H1 (cell line): Measurements from ENCODE around the gene GPN2. TPM values are rescaled to one million over a fixed set of nuclear protein-coding genes. Genes with fewer than 3 reads are reported as not detected.

ENCODE experiments used
- CTCF ChIA-PET: fragments of 300-600 bp; sonication (Branson Sonifier 250); formaldehyde crosslinking; loops from one replicate; lab custom pipeline; 2021; ENCODE audit not compliant: partially characterized antibody; lab: Charles Lee
- POLR2A ChIA-PET: fragments of 300-600 bp; sonication (Branson Sonifier 250); formaldehyde crosslinking; loops from one replicate; lab custom pipeline; 2021; ENCODE audit warnings: inconsistent platforms; ENCODE audit not compliant: partially characterized antibody; lab: Charles Lee
- DNase-seq, 2 experiments: peaks; one replicate each; pipeline versions ENCODE4 v3.0.0 to v3.0.0-alpha.2; 2010 to 2022; ENCODE audit warnings: low spot score in 2 of 2, low read depth in 1 of 2, mixed read lengths in 1 of 2
- FAIRE-seq: peaks from 2 replicates; lab custom pipeline; 2011; peaks lifted over from hg19 to GRCh38; lab: Jason Lieb, UNC
- H2AFZ ChIP-seq: 2 replicates; pipeline ENCODE4 v1.8.1; 2012; ENCODE audit warnings: low read length, inconsistent platforms
- H2AK5ac ChIP-seq: 2 replicates; pipeline ENCODE4 v1.6.1; 2013; ENCODE audit warnings: low read depth, low read length
- H2BK120ac ChIP-seq: replicated peaks from 2 replicates; pipeline ENCODE3; 2013; ENCODE audit warnings: low read depth, low read length, inconsistent platforms
- H2BK12ac ChIP-seq: 2 replicates; pipeline ENCODE4 v1.6.1; 2013; ENCODE audit warnings: low read depth, low read length
- H2BK15ac ChIP-seq: 2 replicates; pipeline ENCODE4 v1.6.1; 2013; ENCODE audit warnings: low read length
- H2BK20ac ChIP-seq: 2 replicates; pipeline ENCODE4 v1.6.1; 2013; ENCODE audit warnings: low read length
- H2BK5ac ChIP-seq: 2 replicates; pipeline ENCODE4 v1.6.1; 2013; ENCODE audit warnings: low read depth, low read length
- H3K14ac ChIP-seq: 2 replicates; pipeline ENCODE4 v1.6.1; 2013; ENCODE audit warnings: inconsistent platforms; ENCODE audit not compliant: insufficient read length
- H3K18ac ChIP-seq: 2 replicates; pipeline ENCODE4 v1.6.1; 2013; ENCODE audit warnings: low read length; ENCODE audit errors: extremely low read depth
- H3K23ac ChIP-seq: 2 replicates; pipeline ENCODE4 v1.6.1; 2013; ENCODE audit warnings: inconsistent platforms; ENCODE audit not compliant: insufficient read length
- H3K23me2 ChIP-seq: 2 replicates; pipeline ENCODE4 v1.6.1; 2013; ENCODE audit warnings: low read depth, low read length
- H3K27ac ChIP-seq: 2 replicates; pipeline ENCODE4 v1.6.1; 2011; ENCODE audit warnings: low read depth, low read length, inconsistent platforms
- H3K27me3 ChIP-seq, 4 experiments: replicated peaks in 1 of 4; 1 replicate in 1 of 4; 2 replicates in 3 of 4; pipeline versions ENCODE4 v1.6.1 to v1.8.1; 2011 to 2013; ENCODE audit warnings: low read length in 3 of 4, mild to moderate bottlenecking in 3 of 4, inconsistent platforms in 2 of 4, mixed read lengths in 2 of 4, moderate library complexity in 1 of 4; ENCODE audit not compliant: control insufficient read depth in 3 of 4, insufficient read depth in 3 of 4; ENCODE audit errors: extremely low read depth in 1 of 4
- H3K36me3 ChIP-seq, 4 experiments: 2 replicates each; pipeline versions ENCODE4 v1.6.1 to v1.8.1; 2011 to 2013; ENCODE audit warnings: mild to moderate bottlenecking in 4 of 4, low read length in 3 of 4, moderate library complexity in 2 of 4, control low read depth in 1 of 4, inconsistent platforms in 1 of 4; ENCODE audit not compliant: insufficient read depth in 4 of 4, control insufficient read depth in 2 of 4
- H3K4ac ChIP-seq: replicated peaks from 2 replicates; pipeline ENCODE3; 2013; ENCODE audit warnings: low read length, low read depth, mixed read lengths, inconsistent platforms; ENCODE audit not compliant: insufficient read length
- H3K4me1 ChIP-seq, 4 experiments: replicated peaks in 1 of 4; 1 replicate in 1 of 4; 2 replicates in 3 of 4; pipeline versions ENCODE4 v1.6.1 to v1.8.1; 2011 to 2013; ENCODE audit warnings: low read length in 3 of 4, inconsistent platforms in 2 of 4, mixed read lengths in 1 of 4; ENCODE audit not compliant: insufficient read depth in 4 of 4, control insufficient read depth in 3 of 4
- H3K4me2 ChIP-seq, 2 experiments: 2 replicates each; pipeline versions ENCODE4 v1.6.1 to v1.8.1; 2011 to 2013; ENCODE audit warnings: low read depth in 2 of 2, low read length in 2 of 2, control low read depth in 1 of 2, inconsistent platforms in 1 of 2, mild to moderate bottlenecking in 1 of 2; ENCODE audit not compliant: insufficient read depth in 1 of 2
- H3K4me3 ChIP-seq, 4 experiments: fragments of 200-600, 300-600 bp in 1 of 4; sonication (generic), shearing (Covaris generic), sonication (Bioruptor Twin) in 1 of 4; 2 replicates each; pipeline versions ENCODE4 v1.5.1 to v1.8.1; 2011 to 2016; ENCODE audit warnings: low read length in 4 of 4, low read depth in 3 of 4, control low read depth in 2 of 4, inconsistent platforms in 2 of 4, mild to moderate bottlenecking in 2 of 4, mixed read lengths in 1 of 4, moderate library complexity in 1 of 4; ENCODE audit not compliant: insufficient read depth in 2 of 4; ENCODE audit errors: extremely low read depth in 1 of 4
- H3K56ac ChIP-seq: replicated peaks from 2 replicates; pipeline ENCODE3; 2013; ENCODE audit warnings: low read depth, mild to moderate bottlenecking, mixed read lengths, low read length, inconsistent platforms; ENCODE audit not compliant: insufficient read length
- H3K79me1 ChIP-seq: 2 replicates; pipeline ENCODE4 v1.6.1; 2013; ENCODE audit warnings: low read depth, low read length, control low read depth
- H3K79me2 ChIP-seq, 2 experiments: 2 replicates each; pipeline versions ENCODE4 v1.6.1 to v1.8.1; 2012 to 2013; ENCODE audit warnings: low read length in 2 of 2, mild to moderate bottlenecking in 2 of 2, inconsistent platforms in 1 of 2; ENCODE audit not compliant: insufficient read depth in 2 of 2, control insufficient read depth in 1 of 2
- H3K9ac ChIP-seq, 4 experiments: replicated peaks in 1 of 4; 1 replicate in 1 of 4; 2 replicates in 3 of 4; pipeline versions ENCODE4 v1.6.1 to v1.8.1; 2011 to 2013; ENCODE audit warnings: low read depth in 3 of 4, low read length in 3 of 4, control low read depth in 2 of 4, mild to moderate bottlenecking in 2 of 4, moderate library complexity in 2 of 4, inconsistent platforms in 1 of 4; ENCODE audit errors: extremely low read depth in 1 of 4
- H3K9me3 ChIP-seq, 2 experiments: 2 replicates each; pipeline versions ENCODE4 v1.6.1 to v1.8.1; 2012 to 2013; ENCODE audit warnings: mild to moderate bottlenecking in 2 of 2, moderate library complexity in 2 of 2, control low read depth in 1 of 2, inconsistent platforms in 1 of 2, low read depth in 1 of 2, low read length in 1 of 2, mixed read lengths in 1 of 2; ENCODE audit not compliant: insufficient read depth in 2 of 2
- H4K20me1 ChIP-seq, 2 experiments: replicated peaks in 1 of 2; 2 replicates each; pipeline versions ENCODE3 to v1.8.1; 2011 to 2013; ENCODE audit warnings: inconsistent platforms in 2 of 2, low read length in 2 of 2, mild to moderate bottlenecking in 1 of 2; ENCODE audit not compliant: insufficient read depth in 2 of 2, control insufficient read depth in 1 of 2
- H4K5ac ChIP-seq: 2 replicates; pipeline ENCODE4 v1.6.1; 2013; ENCODE audit warnings: low read length, low read depth, mixed read lengths, inconsistent platforms; ENCODE audit not compliant: insufficient read length
- H4K8ac ChIP-seq: 2 replicates; pipeline ENCODE4 v1.8.0; 2013; ENCODE audit warnings: mild to moderate bottlenecking, moderate library complexity, low read length, inconsistent platforms; ENCODE audit not compliant: insufficient read depth; ENCODE audit errors: extremely low read depth
- H4K91ac ChIP-seq: replicated peaks from 2 replicates; pipeline ENCODE3; 2013; ENCODE audit warnings: low read length, mixed read lengths, inconsistent platforms; ENCODE audit not compliant: insufficient read length
- BACH1 ChIP-seq: IDR thresholded peaks from 2 replicates; pipeline ENCODE4 v1.6.1; 2012; ENCODE audit warnings: low read length, improper control_type of control experiment
- BRCA1 ChIP-seq: IDR thresholded peaks from 2 replicates; pipeline ENCODE4 v1.6.1; 2012; ENCODE audit warnings: low read depth, low read length, improper control_type of control experiment
- GTF2F1 ChIP-seq: IDR thresholded peaks from 2 replicates; pipeline ENCODE4 v1.6.1; 2012; ENCODE audit warnings: low read depth, low read length, improper control_type of control experiment, borderline replicate concordance
- JUN ChIP-seq: IDR thresholded peaks from 2 replicates; pipeline ENCODE4 v1.6.1; 2011; ENCODE audit warnings: low read depth, mild to moderate bottlenecking, improper control_type of control experiment, low read length
- JUND ChIP-seq: IDR thresholded peaks from 2 replicates; pipeline ENCODE4 v1.6.1; 2011; ENCODE audit warnings: mild to moderate bottlenecking, improper control_type of control experiment, low read length
- RBBP5 ChIP-seq: IDR thresholded peaks from 2 replicates; pipeline ENCODE4 v1.7.1; 2012; ENCODE audit warnings: low read depth, mild to moderate bottlenecking, inconsistent platforms, low read length, moderate library complexity, borderline replicate concordance
- SIX5 ChIP-seq: IDR thresholded peaks from 2 replicates; pipeline ENCODE4 v1.6.1; 2011; ENCODE audit warnings: mild to moderate bottlenecking, low read depth, low read length
- SUZ12 ChIP-seq: fragments of 200-600 bp; sonication (generic); IDR thresholded peaks from 2 replicates; pipeline ENCODE4 v1.6.1; 2012; ENCODE audit warnings: mild to moderate bottlenecking, inconsistent platforms, low read length, moderate library complexity, mixed read lengths
- TEAD4 ChIP-seq: IDR thresholded peaks from 2 replicates; pipeline ENCODE4 v1.6.1; 2012; ENCODE audit warnings: low read depth, low read length, inconsistent platforms, mixed read lengths
- ZNF274 ChIP-seq: IDR thresholded peaks from 2 replicates; pipeline ENCODE4 v1.7.0; 2012; ENCODE audit warnings: low read length, borderline replicate concordance; ENCODE audit errors: extremely low read depth
- WGBS, 2 experiments: shearing (Covaris generic) in 1 of 2; methylation state at CpG; one replicate each; pipeline versions ENCODE4 v1.1.6 to v1.1.7; 2013 to 2015; ENCODE audit warnings: low lambda C conversion rate in 2 of 2, mixed read lengths in 2 of 2, inconsistent platforms in 1 of 2, low coverage in 1 of 2, missing lambda C conversion rate in 1 of 2; ENCODE audit not compliant: insufficient replicate concordance in 2 of 2, insufficient coverage in 1 of 2, insufficient read length in 1 of 2; ENCODE audit errors: extremely low coverage in 1 of 2, missing lambda C conversion rate in 1 of 2; 5-methylcytosine and 5-hydroxymethylcytosine counted together
- polyA plus RNA-seq, 7 experiments: library from polyadenylated mRNA; depleted of rRNA in 3 of 7; stranded (reverse) in 5 of 7; unstranded in 2 of 7; fragments of >200 nt in 5 of 7; fragments of 200-250 nt in 2 of 7; gene quantifications; 1 replicate in 5 of 7; 2 replicates in 1 of 7; 4 replicates in 1 of 7; pipeline versions ENCODE4 v1.2.1 to v1.2.3, GENCODE V29; 2011 to 2013; ENCODE audit warnings: missing spikeins in 2 of 7, mixed read lengths in 2 of 7
- total RNA-seq: library from RNA; stranded (reverse); fragmentation: NEBNext Ultra II Directional; extraction: Animal tissue kit (Norgen Biotek cat#: 25700); gene quantifications from 2 replicates; pipeline ENCODE4 v1.2.1, GENCODE V29; 2021
- TF ChIP-seq, protein P1 (sequence below): IDR thresholded peaks from 2 replicates; pipeline ENCODE4 v1.6.1; 2011; ENCODE audit warnings: low read length, improper control_type of control experiment
- TF ChIP-seq, protein P2 (sequence below): IDR thresholded peaks from 2 replicates; pipeline ENCODE4 v1.6.1; 2011; ENCODE audit warnings: low read depth, mild to moderate bottlenecking, low read length; ENCODE audit not compliant: insufficient read depth

GPN2 gene
- total and polyA plus RNA-seq, 2 of the 8 experiments (the other 6 are each of a cell fraction or from before 2014, with no cell fraction given), result 27.3 to 36.8 TPM

GRCh38 chr1:26827106-26827604 is 62.9 kb downstream of the GPN2 start:
- Histone ChIP-seq H2BK20ac (no peak overlapping the region), H3K14ac (no peak overlapping the region), H4K20me1 (peaks cover 9% of the 10 kb centered on the region in 2 experiments), H4K91ac (no peak overlapping the region), H2AK5ac (no peak overlapping the region), H3K18ac (no peak overlapping the region; the same call in 1 of the 2 replicates), H2BK5ac (no peak overlapping the region), H3K79me1 (peaks cover 12% of the 10 kb centered on the region), H3K4me1 (peaks cover 6 to 9% (median 7%) of the 10 kb centered on the region in 4 experiments; a peak in 6 of 7 replicates), H3K9ac (peak overlapping the region in 2 of 4 experiments; percentile 35 to 66; a peak in 4 of 7 replicates), H3K4me3 (peak overlapping the region; percentile 53 to 76 (median 56)), H3K27me3 (no peaks in the 10 kb centered on the region), H2BK120ac (no peak overlapping the region), H3K23me2 (peaks cover 6% of the 10 kb centered on the region; the same call in 1 of the 2 replicates), H3K79me2 (peaks cover 0 to 11% of the 10 kb centered on the region in 2 experiments; a peak in 1 of 4 replicates), H2BK15ac (no peak overlapping the region), H4K5ac (no peak overlapping the region), H3K23ac (no peak overlapping the region), H3K4me2 (peak overlapping the region; percentile 86 to 93), H2AFZ (no peak overlapping the region), H4K8ac (no peak overlapping the region), H3K27ac (no peak overlapping the region), H3K9me3 (no peaks in the 10 kb centered on the region), H3K4ac (no peak overlapping the region), H3K36me3 (peaks cover 0 to 2% (median under 1%) of the 10 kb centered on the region in 4 experiments; a peak in 1 of 8 replicates), H2BK12ac (no peak overlapping the region), H3K56ac (no peak overlapping the region)
- DNase-seq (no peak), FAIRE-seq (no peak)
- ChIA-PET POLR2A (interaction anchor here (1.6 kb wide), 1 partner anchor 62 kb away, joined by 3 read pairs; the partner anchor contains the start of gene GPN2), CTCF (interaction anchor here (12.8 kb wide), 1 partner anchor 31 kb away, joined by 125 read pairs; the partner anchor contains the start of gene SFN)
- WGBS, 2 experiments, result 20% methylated on average over 4 of the region's 17 CpGs; no CpG with 5 or more reads in 1 of the 2 experiments
- TF ChIP-seq BACH1 (no peak), RBBP5 (no peak), JUN (no peak), TEAD4 (no peak), ZNF274 (no peak), JUND (no peak), BRCA1 (no peak), GTF2F1 (no peak), SIX5 (no peak), SUZ12 (no peak)
- TF ChIP-seq, protein P1, sequence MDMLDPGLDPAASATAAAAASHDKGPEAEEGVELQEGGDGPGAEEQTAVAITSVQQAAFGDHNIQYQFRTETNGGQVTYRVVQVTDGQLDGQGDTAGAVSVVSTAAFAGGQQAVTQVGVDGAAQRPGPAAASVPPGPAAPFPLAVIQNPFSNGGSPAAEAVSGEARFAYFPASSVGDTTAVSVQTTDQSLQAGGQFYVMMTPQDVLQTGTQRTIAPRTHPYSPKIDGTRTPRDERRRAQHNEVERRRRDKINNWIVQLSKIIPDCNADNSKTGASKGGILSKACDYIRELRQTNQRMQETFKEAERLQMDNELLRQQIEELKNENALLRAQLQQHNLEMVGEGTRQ, result no peak
- TF ChIP-seq, protein P2, sequence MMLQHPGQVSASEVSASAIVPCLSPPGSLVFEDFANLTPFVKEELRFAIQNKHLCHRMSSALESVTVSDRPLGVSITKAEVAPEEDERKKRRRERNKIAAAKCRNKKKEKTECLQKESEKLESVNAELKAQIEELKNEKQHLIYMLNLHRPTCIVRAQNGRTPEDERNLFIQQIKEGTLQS, result no peak
